HEK293T (cell line): ENCODE measurements around the gene IDS.

Experiments
- ARNT ChIP-seq: fragments of 450-650 bp; IDR thresholded peaks from 2 replicates; pipeline ENCODE4 v1.6.1; 2017; ENCODE audit warnings: mild to moderate bottlenecking
- BHLHE40 ChIP-seq: fragments of 450-650 bp; IDR thresholded peaks from 2 replicates; pipeline ENCODE4 v1.6.1; 2016; ENCODE audit warnings: mild to moderate bottlenecking, moderate library complexity, borderline replicate concordance
- ELF4 ChIP-seq: fragments of 450-650 bp; IDR thresholded peaks from 2 replicates; pipeline ENCODE4 v1.6.1; 2017; ENCODE audit warnings: antibody characterized with exemption
- L3MBTL2 ChIP-seq: fragments of 450-650 bp; conservative IDR thresholded peaks from 2 replicates; pipeline ENCODE4 v1.6.1; 2016; ENCODE audit warnings: mild to moderate bottlenecking
- PKNOX1 ChIP-seq: fragments of 450-650 bp; IDR thresholded peaks from 2 replicates; pipeline ENCODE4 v1.6.1; 2016
- SP1 ChIP-seq: fragments of 450-650 bp; IDR thresholded peaks from 2 replicates; pipeline ENCODE4 v1.6.1; 2017
- TARDBP ChIP-seq: fragments of 450-650 bp; IDR thresholded peaks from 2 replicates; pipeline ENCODE4 v1.6.1; 2016
- ZNF384 ChIP-seq: fragments of 450-650 bp; IDR thresholded peaks from 2 replicates; pipeline ENCODE4 v1.6.1; 2016

DNA sequence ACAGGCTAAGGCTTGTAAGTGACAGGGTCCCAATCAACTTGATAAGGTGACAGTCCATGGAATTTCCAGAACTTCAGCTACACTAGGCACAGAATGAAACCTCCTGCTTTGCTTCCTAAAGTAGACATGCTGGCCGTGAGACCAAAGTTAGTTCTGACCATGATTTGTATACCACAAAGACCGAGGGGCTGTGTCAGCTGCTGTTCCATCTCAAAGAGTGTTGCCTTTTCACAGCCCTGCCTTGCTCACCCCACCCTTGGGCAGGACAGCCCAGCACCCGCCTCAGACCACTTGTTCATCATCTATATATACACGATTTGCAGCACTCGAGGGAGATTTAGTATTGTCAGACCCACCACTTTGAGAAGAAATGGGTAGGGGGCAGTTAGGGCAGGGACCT is 5.3 kb downstream of the IDS start:
- TF ChIP-seq PKNOX1 (no peak), SP1 (no peak), ZNF384 (no peak), TARDBP (no peak), ARNT (no peak), ELF4 (no peak), L3MBTL2 (no peak), BHLHE40 (no peak)
